Muscle of leg (tissue), 11 donors: ENCODE measurements around the gene C1R. TPM values are rescaled to one million over a fixed set of nuclear protein-coding genes. Genes with fewer than 3 reads are reported as not detected.
"Not testable (repeated sequence)": the region's sequence is repeated elsewhere in the genome, so short reads cannot be mapped to it uniquely, and the experiment has no call there.

ENCODE experiments used
- DNase-seq: peaks from one replicate; pipeline ENCODE4 v3.0.0; 2013
- H3K27ac ChIP-seq: one replicate; pipeline ENCODE4 v1.5.1; 2013; ENCODE audit warnings: mild to moderate bottlenecking, low read length, control low read depth
- H3K27me3 ChIP-seq: one replicate; pipeline ENCODE4 v1.6.1; 2013; ENCODE audit warnings: low read length; ENCODE audit not compliant: control insufficient read depth, insufficient read depth
- H3K36me3 ChIP-seq: one replicate; pipeline ENCODE4 v1.6.1; 2013; ENCODE audit warnings: low read length; ENCODE audit not compliant: control insufficient read depth, insufficient read depth
- H3K4me1 ChIP-seq: one replicate; pipeline ENCODE4 v1.6.1; 2013; ENCODE audit warnings: low read length; ENCODE audit not compliant: control insufficient read depth, insufficient read depth
- H3K4me3 ChIP-seq: one replicate; pipeline ENCODE4 v1.5.1; 2013; ENCODE audit warnings: low read length, control low read depth
- H3K9me3 ChIP-seq: replicated peaks from 2 replicates; pipeline ENCODE4 v1.6.1; 2013; ENCODE audit warnings: low read depth, low read length; ENCODE audit not compliant: control insufficient read depth
- WGBS: methylation state at CpG from one replicate; pipeline ENCODE4 v1.1.5; 2013; ENCODE audit warnings: missing lambda C conversion rate; ENCODE audit not compliant: insufficient coverage; 5-methylcytosine and 5-hydroxymethylcytosine counted together
- polyA plus RNA-seq, 8 donors: library from polyadenylated mRNA; unstranded; fragments of 120-200 nt; gene quantifications; one replicate each; pipeline versions ENCODE4 v1.2.1 to v1.2.3, GENCODE V29; 2013; ENCODE audit warnings: inconsistent platforms in 1 of 8, low replicate concordance in 1 of 8; ENCODE audit not compliant: insufficient read length in 8 of 8, insufficient read depth in 1 of 8
- total RNA-seq: library from RNA; stranded (reverse); fragments of 120-200 nt; gene quantifications from one replicate; pipeline ENCODE4 v1.2.4, GENCODE V29; 2013

C1R gene
- total and polyA plus RNA-seq, 9 donors = 75.0 to 105 (median 95.6) TPM

DNA sequence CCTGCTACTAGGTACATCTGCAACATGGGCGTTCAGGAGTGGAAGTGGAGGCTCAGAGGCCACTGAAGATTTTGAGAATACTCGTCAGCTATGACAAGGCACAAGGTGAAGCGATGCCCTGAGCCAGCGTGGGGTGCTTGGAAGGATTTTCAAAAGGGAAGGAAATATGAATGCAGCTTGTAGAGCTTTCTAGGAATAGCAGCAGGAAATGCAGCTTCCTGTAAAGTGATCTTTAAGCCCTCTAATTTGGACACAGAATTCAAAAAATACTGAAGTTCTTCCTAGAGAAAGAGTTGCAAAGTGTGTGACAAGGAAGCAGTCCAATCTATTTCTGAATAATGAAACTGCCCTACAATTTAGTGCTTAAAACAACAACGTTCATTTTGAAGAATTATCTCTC is 44.9 kb downstream of the C1R start:
- no peaks in the 10 kb centered on the region for H3K4me1 ChIP-seq
- peak; percentile 51 for DNase-seq
- H3K27ac ChIP-seq = no peak overlapping the region
- no peak overlapping the region for H3K4me3 ChIP-seq
- H3K9me3 ChIP-seq = no peaks in the 10 kb centered on the region
- no peaks in the 10 kb centered on the region for H3K36me3 ChIP-seq
- no peaks in the 10 kb centered on the region for H3K27me3 ChIP-seq
- 48% methylated on average over 4 of the region's 5 CpGs for WGBS

DNA sequence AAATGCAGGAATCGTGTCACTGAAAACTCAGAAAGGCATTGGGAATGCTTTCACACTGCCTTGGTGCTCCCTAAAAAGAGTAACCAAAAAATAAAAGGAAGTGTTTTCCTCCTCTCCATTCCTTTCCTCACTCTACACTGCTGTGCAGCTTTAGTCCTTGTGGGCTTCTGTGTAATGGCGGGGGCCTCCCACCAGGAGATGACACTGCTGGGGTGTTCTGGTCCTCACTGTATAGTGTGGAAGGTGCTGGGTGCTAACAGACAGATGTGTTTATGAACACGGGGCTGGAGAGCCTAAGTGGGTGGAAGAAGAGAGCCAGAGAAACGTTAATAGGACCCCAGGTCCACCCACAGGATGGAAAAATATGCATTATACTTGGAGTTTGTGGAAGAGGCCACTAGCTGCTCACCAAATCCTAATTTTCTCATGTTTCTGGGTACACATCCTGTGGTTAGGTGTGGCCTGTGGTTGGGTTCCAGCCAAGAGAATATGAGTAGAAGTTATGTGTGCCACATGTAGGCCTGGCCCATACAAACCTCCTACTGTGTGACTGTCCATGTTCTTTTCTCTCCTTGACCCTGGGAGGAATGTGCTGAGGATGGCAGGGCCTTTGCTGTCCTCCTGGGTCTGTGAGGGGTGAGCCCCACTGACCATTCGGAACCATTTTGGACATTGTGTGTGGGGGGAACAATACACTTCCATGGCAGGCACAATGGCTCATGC is 45.7 kb downstream of the C1R start:
- Histone ChIP-seq H3K4me1 (no peaks in the 10 kb centered on the region), H3K4me3 (no peak overlapping the region), H3K9me3 (no peaks in the 10 kb centered on the region), H3K27me3 (no peaks in the 10 kb centered on the region), H3K36me3 (no peaks in the 10 kb centered on the region), H3K27ac (no peak overlapping the region)
- WGBS = 70% methylated on average over 2 of the region's 5 CpGs
- no peak for DNase-seq

DNA sequence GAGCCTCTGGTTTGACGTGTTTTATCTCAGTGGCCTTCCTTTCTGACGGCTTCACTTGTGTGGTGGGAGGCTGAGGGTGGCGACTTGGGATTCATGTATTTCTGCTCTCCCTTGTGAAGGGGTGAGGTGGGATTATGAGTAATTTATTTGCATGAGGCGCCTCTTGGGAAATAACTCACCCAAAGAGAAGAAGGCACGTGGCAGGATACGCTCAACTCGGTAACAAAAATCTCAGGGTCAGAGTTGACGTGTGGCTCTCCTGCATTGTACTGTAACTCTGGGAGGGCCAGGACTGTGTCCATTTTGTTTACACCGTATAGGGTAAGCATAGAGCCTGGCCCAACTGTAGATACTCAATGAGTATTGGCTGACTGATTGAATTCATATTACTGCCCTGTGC is 46.3 kb downstream of the C1R start:
- Histone ChIP-seq H3K4me3 (no peak overlapping the region), H3K4me1 (no peaks in the 10 kb centered on the region), H3K27me3 (no peaks in the 10 kb centered on the region), H3K9me3 (no peaks in the 10 kb centered on the region), H3K36me3 (no peaks in the 10 kb centered on the region), H3K27ac (no peak overlapping the region)
- 79% methylated on average over 6 of the region's 9 CpGs for WGBS
- no peak for DNase-seq

DNA sequence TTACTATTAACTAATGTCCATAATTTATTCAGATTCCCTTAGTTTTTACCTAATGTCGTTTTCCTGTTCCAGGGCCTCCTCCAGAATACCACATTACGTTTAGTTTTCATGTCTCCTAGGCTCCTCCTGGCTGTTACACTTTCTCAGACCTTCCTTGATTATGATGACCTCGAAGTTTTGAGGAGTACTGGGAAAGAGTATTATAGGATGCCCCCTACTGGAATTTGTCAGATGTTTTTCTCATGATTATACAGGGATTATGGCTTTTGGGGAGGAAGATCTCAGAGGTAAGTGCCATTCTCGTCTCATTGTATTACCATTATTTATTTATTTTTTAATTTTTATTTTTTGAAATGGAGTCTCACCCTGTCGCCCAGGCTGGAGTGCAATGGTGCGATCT is 49.4 kb downstream of the C1R start:
- DNase-seq = peak; percentile 25
- no peaks in the 10 kb centered on the region for H3K9me3 ChIP-seq
- H3K27me3 ChIP-seq = no peaks in the 10 kb centered on the region
- H3K36me3 ChIP-seq = no peaks in the 10 kb centered on the region
- H3K4me3 ChIP-seq = no peak overlapping the region
- H3K27ac ChIP-seq = no peak overlapping the region
- no CpG with 5 or more reads among the region's 6 CpGs for WGBS
- H3K4me1 ChIP-seq = no peaks in the 10 kb centered on the region

DNA sequence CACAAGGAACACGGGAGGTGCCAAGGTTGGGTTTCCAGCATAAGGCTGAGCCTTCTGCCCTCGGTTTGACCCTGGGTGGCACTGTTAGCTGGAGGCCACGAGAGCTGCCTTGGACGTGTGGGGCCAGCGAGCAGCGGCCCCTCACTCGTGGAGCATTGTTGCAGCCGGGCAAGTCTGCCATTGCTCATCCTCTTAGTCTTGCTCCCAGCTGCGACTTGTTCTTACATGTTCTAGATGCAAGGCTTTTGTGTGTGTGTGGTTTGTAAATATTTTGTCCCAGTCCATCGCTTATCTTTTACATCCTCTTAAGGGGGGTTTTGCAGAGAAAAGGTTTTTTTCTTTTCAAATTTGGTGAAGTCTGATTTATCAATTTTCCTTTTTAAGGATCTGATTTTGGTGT is 52.8 kb downstream of the C1R start:
- Histone ChIP-seq H3K27me3 (no peaks in the 10 kb centered on the region), H3K4me1 (no peaks in the 10 kb centered on the region), H3K4me3 (no peak overlapping the region), H3K36me3 (no peaks in the 10 kb centered on the region), H3K9me3 (no peaks in the 10 kb centered on the region), H3K27ac (no peak overlapping the region)
- WGBS = 67% methylated on average over 7 of the region's 10 CpGs
- no peak for DNase-seq

DNA sequence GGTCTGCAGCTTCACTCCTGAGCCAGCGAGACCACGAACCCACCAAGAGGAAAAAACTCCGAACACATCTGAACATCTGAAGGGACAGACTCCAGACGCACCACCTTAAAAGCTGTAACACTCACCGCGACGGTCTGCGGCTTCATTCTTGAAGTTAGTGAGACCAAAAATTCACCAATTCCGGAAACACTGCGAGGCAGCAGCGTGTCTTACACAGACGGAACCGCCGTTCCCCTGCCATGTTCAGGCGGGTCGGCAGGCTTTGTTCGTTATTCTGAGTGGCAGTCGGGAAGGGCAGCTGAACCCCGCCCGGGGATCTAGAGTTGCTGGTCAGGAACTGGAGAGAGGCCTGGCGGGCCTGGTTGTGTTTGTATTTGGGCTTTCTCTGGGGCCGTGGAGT is 53.7 kb downstream of the C1R start:
- no peaks in the 10 kb centered on the region for H3K4me1 ChIP-seq
- DNase-seq = no peak
- 85% methylated on average over 20 of the region's 22 CpGs for WGBS
- no peak overlapping the region for H3K4me3 ChIP-seq
- H3K27ac ChIP-seq = no peak overlapping the region
- H3K36me3 ChIP-seq = no peaks in the 10 kb centered on the region
- peaks cover 2% of the 10 kb centered on the region for H3K27me3 ChIP-seq
- H3K9me3 ChIP-seq = no peaks in the 10 kb centered on the region

DNA sequence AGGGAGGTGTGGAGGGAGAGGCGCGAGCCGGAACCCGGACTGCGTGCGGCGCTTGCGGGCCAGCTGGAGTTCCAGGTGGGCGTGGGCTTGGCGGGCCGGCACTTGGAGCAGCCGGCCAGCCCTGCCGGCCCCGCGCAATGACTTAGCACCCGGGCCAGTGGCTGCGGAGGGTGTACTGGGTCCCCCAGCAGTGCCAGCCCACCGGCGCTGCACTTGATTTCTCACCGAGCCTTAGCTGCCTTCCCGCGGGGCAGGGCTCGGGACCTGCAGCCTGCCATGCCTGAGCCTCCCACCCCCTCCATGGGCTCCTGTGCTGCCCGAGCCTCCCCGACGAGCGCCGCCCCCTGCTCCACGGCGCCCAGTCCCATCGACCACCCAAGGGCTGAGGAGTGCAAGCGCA is 54.8 kb downstream of the C1R start:
- not testable (repeated sequence) for H3K27ac ChIP-seq, H3K9me3 ChIP-seq, H3K4me1 ChIP-seq, DNase-seq, H3K27me3 ChIP-seq, H3K4me3 ChIP-seq, H3K36me3 ChIP-seq
- 91% methylated on average over 22 of the region's 32 CpGs for WGBS

DNA sequence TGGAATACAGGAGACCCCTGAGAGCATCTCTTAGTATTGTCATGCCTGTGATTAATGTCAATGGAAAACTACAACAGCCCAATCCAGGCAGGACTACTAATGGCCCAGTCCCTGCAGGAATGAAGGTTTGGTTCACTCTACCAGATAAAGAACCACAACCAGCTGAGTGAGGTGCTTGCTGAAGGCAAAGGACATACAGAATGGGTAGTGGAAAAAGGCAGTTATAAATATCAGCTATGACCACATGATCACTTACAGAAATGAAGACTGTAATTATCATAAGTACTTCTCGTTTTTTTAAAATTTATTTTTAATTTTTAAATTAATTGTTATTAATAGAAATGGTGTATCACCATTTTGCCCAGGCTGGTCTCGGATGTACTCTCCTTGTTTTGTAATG is 56.8 kb downstream of the C1R start:
- no peaks in the 10 kb centered on the region for H3K36me3 ChIP-seq
- no peaks in the 10 kb centered on the region for H3K9me3 ChIP-seq
- H3K27me3 ChIP-seq = peaks cover 2% of the 10 kb centered on the region
- H3K4me3 ChIP-seq = no peak overlapping the region
- no peak for DNase-seq
- no peaks in the 10 kb centered on the region for H3K4me1 ChIP-seq
- no peak overlapping the region for H3K27ac ChIP-seq
- no CpG with 5 or more reads among the region's 2 CpGs for WGBS

DNA sequence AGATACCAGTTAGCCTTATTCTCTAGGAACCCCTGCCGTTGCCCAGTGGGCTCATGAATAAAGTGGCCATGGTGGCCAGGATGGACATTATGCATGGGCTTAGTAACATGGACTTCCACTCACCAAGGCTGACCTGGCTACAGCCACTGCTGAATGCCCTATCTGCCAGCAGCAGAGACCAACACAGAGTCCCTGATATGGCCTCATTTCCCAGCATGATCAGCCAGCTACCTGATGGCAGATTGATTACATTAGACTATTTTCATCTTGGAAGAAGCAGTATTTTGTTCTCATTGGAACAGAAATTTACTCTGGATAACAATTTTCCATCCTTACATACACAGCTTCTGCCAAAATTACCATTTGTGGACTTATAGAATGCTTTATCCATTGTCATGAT is 57.8 kb downstream of the C1R start:
- DNase-seq = no peak
- Histone ChIP-seq H3K27ac (no peak overlapping the region), H3K9me3 (no peaks in the 10 kb centered on the region), H3K36me3 (no peaks in the 10 kb centered on the region), H3K27me3 (peaks cover 2% of the 10 kb centered on the region), H3K4me1 (no peaks in the 10 kb centered on the region), H3K4me3 (no peak overlapping the region)
- WGBS = 100% methylated on average over 1 of the region's 1 CpG

DNA sequence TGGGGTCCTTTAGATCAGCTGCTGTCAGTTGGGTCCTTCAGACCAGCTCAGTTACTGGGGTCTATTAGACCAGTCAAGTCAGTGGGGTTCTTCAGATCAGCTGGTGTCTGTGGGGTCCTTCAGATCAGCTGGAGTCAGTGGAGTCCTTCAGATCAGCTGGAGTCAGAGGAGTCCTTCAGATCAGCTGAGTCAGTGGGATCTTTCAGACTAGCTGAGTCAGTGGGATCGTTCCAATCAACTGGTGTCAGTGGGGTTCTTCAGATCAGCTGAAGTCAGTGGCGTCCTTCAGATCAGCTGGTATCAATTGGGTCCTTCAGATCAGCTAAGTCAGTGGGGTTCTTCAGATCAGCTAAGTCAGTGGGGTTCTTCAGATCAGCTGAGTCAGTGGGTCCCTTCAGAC is 59.3 kb downstream of the C1R start:
- no peak overlapping the region for H3K4me3 ChIP-seq
- 74% methylated on average over 2 of the region's 2 CpGs for WGBS
- peaks cover 2% of the 10 kb centered on the region for H3K27me3 ChIP-seq
- no peaks in the 10 kb centered on the region for H3K4me1 ChIP-seq
- no peak overlapping the region for H3K27ac ChIP-seq
- no peaks in the 10 kb centered on the region for H3K9me3 ChIP-seq
- DNase-seq = no peak
- no peaks in the 10 kb centered on the region for H3K36me3 ChIP-seq

DNA sequence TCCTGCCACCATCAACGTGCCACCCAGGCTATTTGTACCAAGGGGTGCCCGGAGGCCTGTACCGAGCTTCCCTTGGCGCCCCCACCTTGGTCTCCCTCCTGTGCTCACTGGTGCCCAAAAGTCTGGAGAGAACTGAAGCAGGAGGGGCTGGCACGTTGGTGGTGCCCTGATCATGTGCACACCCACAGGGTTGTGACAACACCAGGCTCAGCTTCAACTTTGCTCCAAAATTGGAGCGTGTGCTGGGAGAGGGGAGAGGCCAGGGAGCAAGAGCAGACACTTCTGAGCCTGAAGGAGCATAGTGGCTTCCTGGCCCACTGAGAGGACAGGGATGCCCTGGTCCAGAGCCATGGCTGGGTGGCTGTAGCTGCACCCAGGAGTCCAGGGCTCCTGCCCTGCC is 60.9 kb downstream of the C1R start:
- DNase-seq = no peak
- Histone ChIP-seq H3K27me3 (peaks cover 2% of the 10 kb centered on the region), H3K36me3 (no peaks in the 10 kb centered on the region), H3K4me3 (no peak overlapping the region), H3K9me3 (no peaks in the 10 kb centered on the region), H3K4me1 (no peaks in the 10 kb centered on the region), H3K27ac (no peak overlapping the region)
- WGBS = 80% methylated on average over 6 of the region's 6 CpGs
